Motor neuron (in vitro differentiated cells): ENCODE results near the gene LRRC75A. TPM values are rescaled to one million over a fixed set of nuclear protein-coding genes. Genes with fewer than 3 reads are reported as not detected.
"Not testable (repeated sequence)": the region's sequence is repeated elsewhere in the genome, so short reads cannot be mapped to it uniquely, and the experiment has no call there.

ENCODE experiments used
- ATAC-seq, 8 experiments: fragments of 200-7000 bp; cut with Tn5 transposase; replicated peaks in 6 of 8; 2 replicates each; pipeline ENCODE4 v1.8.0; 2021; ENCODE audit warnings: mild to moderate bottlenecking in 8 of 8, moderate library complexity in 8 of 8
- H3K27ac ChIP-seq, 2 donors: fragments of 250-450 bp; sonication (Bioruptor Pico); 2 replicates each; pipeline ENCODE4 v1.9.0; 2021; ENCODE audit warnings: antibody characterized with exemption in 2 of 2, mild to moderate bottlenecking in 2 of 2, moderate library complexity in 1 of 2
- H3K4me1 ChIP-seq, 2 donors: fragments of 250-450 bp; sonication (Bioruptor Pico); replicated peaks in 1 of 2; 2 replicates each; pipeline ENCODE4 v1.6.1; 2021; ENCODE audit warnings: antibody characterized with exemption in 2 of 2, mild to moderate bottlenecking in 2 of 2, moderate library complexity in 1 of 2
- H3K4me3 ChIP-seq, 5 donors: fragments of 250-450 bp; sonication (Bioruptor Pico); 2 replicates each; pipeline ENCODE4 v1.9.0; 2021; ENCODE audit warnings: antibody characterized with exemption in 5 of 5, mild to moderate bottlenecking in 5 of 5, moderate library complexity in 4 of 5
- WGBS, 10 experiments: fragments of 450-650 bp; shearing (Covaris generic); methylation state at CpG; one replicate each; pipeline ENCODE4 v1.0.0; 2022; 5-methylcytosine and 5-hydroxymethylcytosine counted together
- in situ Hi-C, 9 experiments: fragments of 400-800 bp; cut with MboI; loops; one replicate each; pipeline ENCODE4 v1.15.0; 2021; ENCODE audit warnings: low sequenced_read_pairs in 9 of 9, low pct_unique_long_range_greater_than_20kb in 2 of 9; ENCODE audit not compliant: unreplicated experiment in 9 of 9
- total RNA-seq, 8 experiments: library from RNA; unstranded; fragments of 300-600 nt; gene quantifications; 2 replicates each; pipeline versions ENCODE4 v1.2.3 to v1.2.4, GENCODE V29; 2022

LRRC75A gene
- total RNA-seq, 8 experiments from 2014 or later, result 3.9 to 15.8 (median 4.7) TPM

GRCh38 chr17:16455997-16456741, 35.8 kb downstream of the LRRC75A start:
- in situ Hi-C loops, result loop anchor here in 1 of 9 experiments (10.0 kb wide), 1 partner anchor 69 kb away; no protein-coding TSS in a partner anchor
- H3K27ac ChIP-seq, result peak overlapping the region in 1 of 2 donors; percentile 12
- no peak overlapping the region for H3K4me3 ChIP-seq
- peak in 4 of 8 experiments; percentile 6 to 37 (median 29) for ATAC-seq
- WGBS, 10 experiments, result 60 to 100% (median 81%) methylated on average over 1 to 4 of the region's 5 CpGs; no CpG with 5 or more reads in 3 of the 10 experiments
- H3K4me1 ChIP-seq, result peaks cover 8 to 11% of the 10 kb centered on the region in 2 donors

- Histone ChIP-seq H3K4me3 (no peak overlapping the region), H3K4me1 (peaks cover 8 to 11% of the 10 kb centered on the region in 2 donors), H3K27ac (no peak overlapping the region)
- no peak for ATAC-seq
- WGBS, 10 experiments, result 87 to 100% (median 95%) methylated on average over 1 to 3 of the region's 4 CpGs; no CpG with 5 or more reads in 6 of the 10 experiments
- in situ Hi-C loops, result loop anchor here in 2 of 9 experiments (5.0 to 10.0 kb wide), 2 partner anchors 69 to 71 kb away; no protein-coding TSS in a partner anchor
Measured at GRCh38 chr17:16453493-16453851, 38.5 kb downstream of the LRRC75A start.

GRCh38 chr17:16452268-16452667, 39.7 kb downstream of the LRRC75A start:
- not testable (repeated sequence) for H3K27ac ChIP-seq, ATAC-seq, H3K4me3 ChIP-seq, H3K4me1 ChIP-seq
- 80 to 100% (median 93%) methylated on average over 2 to 5 of the region's 8 CpGs; no CpG with 5 or more reads in 5 of the 10 experiments for WGBS, 10 experiments
- in situ Hi-C loops, result loop anchor here in 2 of 9 experiments (5.0 to 10.0 kb wide), 2 partner anchors 70 to 73 kb away; no protein-coding TSS in a partner anchor

GRCh38 chr17:16450028-16450427, 42.0 kb downstream of the LRRC75A start:
- WGBS, 10 experiments, result 100% methylated on average over 1 to 2 of the region's 4 CpGs; no CpG with 5 or more reads in 6 of the 10 experiments
- in situ Hi-C loops, result loop anchor here in 2 of 9 experiments (5.0 to 10.0 kb wide), 2 partner anchors 72 to 75 kb away; no protein-coding TSS in a partner anchor
- H3K27ac ChIP-seq, result no peak overlapping the region
- no peak for ATAC-seq
- H3K4me1 ChIP-seq, result peaks cover 0 to 2% of the 10 kb centered on the region in 2 donors
- H3K4me3 ChIP-seq, result no peak overlapping the region

GRCh38 chr17:16449121-16449570, 42.8 kb downstream of the LRRC75A start:
- 32 to 100% (median 88%) methylated on average over 1 to 7 of the region's 11 CpGs; no CpG with 5 or more reads in 2 of the 10 experiments for WGBS, 10 experiments
- no peak overlapping the region for H3K27ac ChIP-seq
- ATAC-seq, result peak in 3 of 8 experiments; percentile 4 to 35 (median 21)

GRCh38 chr17:16448490-16448889, 43.5 kb downstream of the LRRC75A start:
- ATAC-seq, result no peak
- in situ Hi-C loops, result no loop called here

More at GRCh38 chr17:16449121-16449570, 42.8 kb downstream of the LRRC75A start:
- in situ Hi-C loops, result no loop called here
- peaks cover 0 to 2% of the 10 kb centered on the region in 2 donors for H3K4me1 ChIP-seq
- H3K4me3 ChIP-seq, result no peak overlapping the region

GRCh38 chr17:16447676-16448075, 44.3 kb downstream of the LRRC75A start:
- Histone ChIP-seq H3K27ac (no peak overlapping the region), H3K4me1 (no peaks in the 10 kb centered on the region), H3K4me3 (no peak overlapping the region)
- 100% methylated on average over 1 to 5 of the region's 8 CpGs; no CpG with 5 or more reads in 7 of the 10 experiments for WGBS, 10 experiments
- in situ Hi-C loops, result no loop called here
- ATAC-seq, result peak in 1 of 8 experiments; percentile 4

More at GRCh38 chr17:16448490-16448889, 43.5 kb downstream of the LRRC75A start:
- Histone ChIP-seq H3K4me3 (no peak overlapping the region), H3K27ac (no peak overlapping the region), H3K4me1 (peaks cover 0 to 2% of the 10 kb centered on the region in 2 donors)
- 68 to 100% (median 92%) methylated on average over 1 to 5 of the region's 6 CpGs; no CpG with 5 or more reads in 2 of the 10 experiments for WGBS, 10 experiments

GRCh38 chr17:16446338-16446983, 45.5 kb downstream of the LRRC75A start:
- peak in 1 of 8 experiments; percentile 1 for ATAC-seq
- no peak overlapping the region for H3K27ac ChIP-seq
- no peak overlapping the region for H3K4me3 ChIP-seq
- in situ Hi-C loops, result no loop called here
- peaks cover 0 to 2% of the 10 kb centered on the region in 2 donors for H3K4me1 ChIP-seq
- WGBS, 10 experiments, result 69 to 100% (median 95%) methylated on average over 1 to 5 of the region's 12 CpGs; no CpG with 5 or more reads in 3 of the 10 experiments

- peaks cover 9 to 15% of the 10 kb centered on the region in 2 donors for H3K4me1 ChIP-seq
- ATAC-seq, result peak in 6 of 8 experiments; percentile 2 to 15 (median 9)
- H3K27ac ChIP-seq, result no peak overlapping the region
- WGBS, 10 experiments, result 70 to 100% (median 88%) methylated on average over 1 to 4 of the region's 6 CpGs; no CpG with 5 or more reads in 6 of the 10 experiments
- H3K4me3 ChIP-seq, result no peak overlapping the region
- in situ Hi-C loops, result no loop called here
Measured at GRCh38 chr17:16444258-16444886, 47.6 kb downstream of the LRRC75A start.

- WGBS, 10 experiments, result 43 to 96% (median 91%) methylated on average over 3 to 18 of the region's 27 CpGs; no CpG with 5 or more reads in 6 of the 10 experiments
- in situ Hi-C loops, result no loop called here
- no peak overlapping the region for H3K4me3 ChIP-seq
- ATAC-seq, result peak in 3 of 8 experiments; percentile 1 to 3 (median 2)
- H3K4me1 ChIP-seq, result peaks cover 9 to 15% of the 10 kb centered on the region in 2 donors
- no peak overlapping the region for H3K27ac ChIP-seq
Measured at GRCh38 chr17:16443511-16444257, 48.3 kb downstream of the LRRC75A start.

- no peak overlapping the region for H3K4me3 ChIP-seq
- WGBS, 10 experiments, result 20 to 92% (median 78%) methylated on average over 1 to 6 of the region's 7 CpGs; no CpG with 5 or more reads in 2 of the 10 experiments
- in situ Hi-C loops, result no loop called here
- no peak overlapping the region for H3K27ac ChIP-seq
- peaks cover 14 to 19% of the 10 kb centered on the region in 2 donors for H3K4me1 ChIP-seq
- ATAC-seq, result no peak
Measured at GRCh38 chr17:16442594-16443510, 49.1 kb downstream of the LRRC75A start.
